ENCODE measurements around the gene FARS2. TPM values are rescaled to one million over a fixed set of nuclear protein-coding genes. Genes with fewer than 3 reads are reported as not detected.

FARS2 gene
- total and polyA plus RNA-seq, 2 donors (not counting 1 experiment from before 2014, with no cell fraction given) = 33.0 to 35.5 TPM

DNA sequence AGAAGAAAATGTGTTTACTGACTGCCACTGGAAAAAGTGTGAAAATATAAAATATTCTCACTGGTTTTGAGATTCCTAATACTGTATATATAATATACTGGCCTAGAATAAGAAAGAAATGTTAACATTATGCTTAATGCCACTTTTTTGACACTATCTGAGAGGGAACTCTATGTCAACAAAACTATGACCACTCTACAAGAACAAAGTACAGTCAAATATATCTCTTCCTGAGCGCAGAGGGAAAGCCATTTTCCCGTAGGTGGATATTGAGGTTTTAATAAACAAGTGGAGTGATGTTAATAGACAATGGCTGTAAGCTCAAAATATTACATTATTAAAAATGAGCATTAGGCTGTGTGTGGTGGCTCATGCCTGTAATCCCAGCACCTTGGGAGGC, 25.5 kb upstream of the FARS2 start:
- Histone ChIP-seq H3K4me2 (replicated peaks; ENCODE audit: low read depth, low read length, poor library complexity, severe bottlenecking) (no peak overlapping the region), H4K20me1 (ENCODE audit: control insufficient read depth, insufficient read depth, low read length, poor library complexity, severe bottlenecking) (no peaks in the 10 kb centered on the region), H3K9me3 (ENCODE audit: control extremely low read depth in 1 of 3, control insufficient read depth in 2 of 3, insufficient read depth in 1 of 3, low read length in 2 of 3) (no peaks in the 10 kb centered on the region), H2AFZ (ENCODE audit: insufficient read depth, low read depth, low read length, poor library complexity, severe bottlenecking) (no peak overlapping the region), H3K27me3 (replicated peaks in 1 of 4; ENCODE audit: control extremely low read depth in 1 of 4, control insufficient read depth in 3 of 4, insufficient read depth in 4 of 4, low read length in 3 of 4) (no peaks in the 10 kb centered on the region), H3K79me2 (ENCODE audit: control insufficient read depth, insufficient read depth, low read length) (no peaks in the 10 kb centered on the region), H3K4me3 (ENCODE audit: control extremely low read depth in 1 of 5, extremely low read depth in 1 of 5, insufficient read depth in 1 of 5, low read depth in 2 of 5, low read length in 4 of 5) (no peak overlapping the region), H3K27ac (ENCODE audit: low read length in 2 of 2) (no peak overlapping the region), H3K36me3 (replicated peaks in 1 of 2; ENCODE audit: control extremely low read depth in 1 of 2, control insufficient read depth in 1 of 2, extremely low read depth in 1 of 2, insufficient read depth in 2 of 2, low read length in 1 of 2) (no peaks in the 10 kb centered on the region), H3K9ac (ENCODE audit: low read length) (no peak overlapping the region), H3K4me1 (ENCODE audit: control insufficient read depth in 2 of 2, insufficient read depth in 2 of 2, low read length in 2 of 2) (no peaks in the 10 kb centered on the region)
- intact Hi-C loops (cut with micrococcal nuclease) = no loop called here
- POLR2A ChIA-PET = no interaction called here
- Mint-ChIP-seq H3K4me3 (no peak overlapping the region), H3K4me1 (no peaks in the 10 kb centered on the region), H3K9me3 (ENCODE audit: insufficient read depth) (no peaks in the 10 kb centered on the region), H3K27me3 (no peaks in the 10 kb centered on the region), H3K27ac (no peak overlapping the region)
- DNase-seq = no peak
- WGBS (ENCODE audit: insufficient coverage) = no CpG with 5 or more reads among the region's 2 CpGs
- CTCF ChIA-PET = no interaction called here
- ATAC-seq (ENCODE audit: low read depth) = no peak
- no peak for TF ChIP-seq CTCF (IDR thresholded peaks at IDR 0.05)
- TF ChIP-seq EZH2 (IDR thresholded peaks at IDR 0.05; ENCODE audit: borderline replicate concordance, insufficient read depth, low read depth, low read length, poor library complexity, severe bottlenecking) = no peak

- no peak for ATAC-seq (ENCODE audit: low read depth)
- 100% methylated on average over 2 of the region's 4 CpGs for WGBS (ENCODE audit: insufficient coverage)
- Mint-ChIP-seq H3K27me3 (no peaks in the 10 kb centered on the region), H3K9me3 (ENCODE audit: insufficient read depth) (no peaks in the 10 kb centered on the region), H3K4me1 (no peaks in the 10 kb centered on the region), H3K4me3 (no peak overlapping the region), H3K27ac (no peak overlapping the region)
- no peak overlapping the region for H3K9ac ChIP-seq (ENCODE audit: low read length)
- intact Hi-C loops (cut with micrococcal nuclease) = no loop called here
- no peak overlapping the region for H3K27ac ChIP-seq (ENCODE audit: low read length in 2 of 2)
- H2AFZ ChIP-seq (ENCODE audit: insufficient read depth, low read depth, low read length, poor library complexity, severe bottlenecking) = no peak overlapping the region
- H3K4me3 ChIP-seq (ENCODE audit: control extremely low read depth in 1 of 5, extremely low read depth in 1 of 5, insufficient read depth in 1 of 5, low read depth in 2 of 5, low read length in 4 of 5) = no peak overlapping the region
- no peak for TF ChIP-seq CTCF (IDR thresholded peaks at IDR 0.05)
- no peak for TF ChIP-seq EZH2 (IDR thresholded peaks at IDR 0.05; ENCODE audit: borderline replicate concordance, insufficient read depth, low read depth, low read length, poor library complexity, severe bottlenecking)
- H3K4me1 ChIP-seq (ENCODE audit: control insufficient read depth in 2 of 2, insufficient read depth in 2 of 2, low read length in 2 of 2) = no peaks in the 10 kb centered on the region
- H3K9me3 ChIP-seq (ENCODE audit: control extremely low read depth in 1 of 3, control insufficient read depth in 2 of 3, insufficient read depth in 1 of 3, low read length in 2 of 3) = no peaks in the 10 kb centered on the region
- H3K36me3 ChIP-seq (replicated peaks in 1 of 2; ENCODE audit: control extremely low read depth in 1 of 2, control insufficient read depth in 1 of 2, extremely low read depth in 1 of 2, insufficient read depth in 2 of 2, low read length in 1 of 2) = no peaks in the 10 kb centered on the region
- H3K4me2 ChIP-seq (replicated peaks; ENCODE audit: low read depth, low read length, poor library complexity, severe bottlenecking) = no peak overlapping the region
- H4K20me1 ChIP-seq (ENCODE audit: control insufficient read depth, insufficient read depth, low read length, poor library complexity, severe bottlenecking) = no peaks in the 10 kb centered on the region
- CTCF ChIA-PET = no interaction called here
- H3K79me2 ChIP-seq (ENCODE audit: control insufficient read depth, insufficient read depth, low read length) = no peaks in the 10 kb centered on the region
- no peak for DNase-seq
- POLR2A ChIA-PET = no interaction called here
- no peaks in the 10 kb centered on the region for H3K27me3 ChIP-seq (replicated peaks in 1 of 4; ENCODE audit: control extremely low read depth in 1 of 4, control insufficient read depth in 3 of 4, insufficient read depth in 4 of 4, low read length in 3 of 4)
These were observed 23.5 kb upstream of the FARS2 start for GRCh38 chr6:5237805-5238204.
